Panc1 (cell line): ENCODE results near the gene CDH15. TPM values are rescaled to one million over a fixed set of nuclear protein-coding genes. Genes with fewer than 3 reads are reported as not detected.

ENCODE experiments used
- ATAC-seq: fragments of 200-7000 bp; cut with Tn5 transposase; 2 replicates; pipeline ENCODE4 v1.9.1; 2020; ENCODE audit warnings: mild to moderate bottlenecking, moderate library complexity
- BruUV-seq: library from RNA; stranded (reverse); fragments of 400-500 nt; replicated peaks from 2 replicates; lab custom pipeline; 2021; lab: Mats Ljungman, UMichigan
- CTCF ChIA-PET: fragments of 300-600 bp; sonication (Branson Sonifier 250); formaldehyde crosslinking; loops from one replicate; lab custom pipeline; 2022; ENCODE audit warnings: antibody characterized with exemption; lab: Charles Lee
- POLR2A ChIA-PET: fragments of 300-600 bp; sonication (Branson Sonifier 250); formaldehyde crosslinking; loops from one replicate; lab custom pipeline; 2022; ENCODE audit warnings: antibody characterized with exemption; lab: Charles Lee
- DNase-seq: peaks from one replicate; pipeline ENCODE4 v3.0.0-alpha.2; 2010; ENCODE audit warnings: low read depth, low spot score
- H3K27ac ChIP-seq: 2 replicates; pipeline ENCODE4 v1.5.1; 2011; ENCODE audit warnings: mild to moderate bottlenecking, low read length, inconsistent platforms
- H3K27me3 ChIP-seq: fragments of 200-500 bp; sonication (Bioruptor generic); 2 replicates; pipeline ENCODE4 v1.6.0; 2014; ENCODE audit warnings: low read length, inconsistent platforms; ENCODE audit not compliant: control insufficient read depth, insufficient read depth
- H3K36me3 ChIP-seq: fragments of 200-500 bp; sonication (Bioruptor generic); 2 replicates; pipeline ENCODE4 v1.5.1; 2014; ENCODE audit warnings: inconsistent platforms, mild to moderate bottlenecking, low read length, moderate library complexity; ENCODE audit not compliant: control insufficient read depth, insufficient read depth
- H3K4me1 ChIP-seq: 2 replicates; pipeline ENCODE4 v1.5.1; 2011; ENCODE audit warnings: inconsistent platforms, mild to moderate bottlenecking, low read length, moderate library complexity; ENCODE audit not compliant: control insufficient read depth, insufficient read depth
- H3K4me3 ChIP-seq, 2 experiments: 2 replicates each; pipeline ENCODE4 v1.5.1; 2011 to 2012; ENCODE audit warnings: low read depth in 2 of 2, low read length in 2 of 2, mild to moderate bottlenecking in 2 of 2, inconsistent platforms in 1 of 2, moderate library complexity in 1 of 2
- H3K9me3 ChIP-seq: fragments of 200-500 bp; sonication (Bioruptor generic); 2 replicates; pipeline ENCODE4 v1.5.1; 2014; ENCODE audit warnings: low read depth, mild to moderate bottlenecking, inconsistent platforms, low read length, moderate library complexity; ENCODE audit not compliant: control insufficient read depth, insufficient read depth
- CTCF ChIP-seq: fragments of 450-650 bp; IDR thresholded peaks from 2 replicates; pipeline ENCODE4 v1.5.1; 2017; ENCODE audit warnings: mild to moderate bottlenecking
- POLR2AphosphoS5 ChIP-seq: IDR thresholded peaks from 2 replicates; pipeline ENCODE4 v1.6.1; 2012; ENCODE audit warnings: mild to moderate bottlenecking, low read depth, low read length, moderate library complexity
- REST ChIP-seq, 2 experiments: IDR thresholded peaks; 2 replicates each; pipeline ENCODE4 v1.6.1; 2011 to 2012; ENCODE audit warnings: low read depth in 2 of 2, control low read depth in 1 of 2, low read length in 1 of 2, mild to moderate bottlenecking in 1 of 2, moderate library complexity in 1 of 2; ENCODE audit not compliant: insufficient read depth in 1 of 2
- SIN3A ChIP-seq: IDR thresholded peaks from 2 replicates; pipeline ENCODE4 v1.6.1; 2012; ENCODE audit warnings: low read depth, mild to moderate bottlenecking, low read length, moderate library complexity, borderline replicate concordance; ENCODE audit not compliant: insufficient read depth
- TCF7L2 ChIP-seq: IDR thresholded peaks from 2 replicates; pipeline ENCODE4 v1.6.1; 2011; ENCODE audit warnings: mild to moderate bottlenecking, low read depth, low read length, inconsistent platforms
- in situ Hi-C: cut with HindIII; loops from 2 replicates; pipeline ENCODE4 v1.10.0; 2016; ENCODE audit warnings: low sequenced_read_pairs, low pct_unique_long_range_greater_than_20kb
- intact Hi-C: fragments of 100-400 bp; cut with micrococcal nuclease; formaldehyde crosslinking; loops from one replicate; pipeline ENCODE4 v1.10.0; 2022; ENCODE audit not compliant: unreplicated experiment
- total RNA-seq: library from RNA; stranded (reverse); gene quantifications from one replicate; pipeline ENCODE4 v1.2.1, GENCODE V29; 2021; ENCODE audit not compliant: unreplicated experiment

Gene CDH15
- total RNA-seq, 1 experiment from 2014 or later: 0.51 TPM

GRCh38 chr16:89140981-89141883 is 30.3 kb upstream of the CDH15 start:
- Histone ChIP-seq H3K4me3 (no peak overlapping the region), H3K27ac (no peak overlapping the region), H3K9me3 (no peaks in the 10 kb centered on the region), H3K36me3 (no peaks in the 10 kb centered on the region), H3K4me1 (no peaks in the 10 kb centered on the region), H3K27me3 (no peaks in the 10 kb centered on the region)
- intact Hi-C loops: no loop called here
- ChIA-PET POLR2A (no interaction called here), CTCF (no interaction called here)
- in situ Hi-C loops: no loop called here
- DNase-seq (no peak), ATAC-seq (no peak)
- no peak for TF ChIP-seq SIN3A
- TF ChIP-seq REST (IDR thresholded peaks at IDR 0.05; ENCODE audit: insufficient read depth in 1 of 2, low read depth in 2 of 2, low read length in 1 of 2): no peak
- BruUV-seq: TSS peak; percentile 47

- H3K27ac ChIP-seq: no peak overlapping the region
- TF ChIP-seq POLR2AphosphoS5: no peak
- TF ChIP-seq SIN3A: no peak
- TF ChIP-seq CTCF: no peak
- TF ChIP-seq REST (IDR thresholded peaks at IDR 0.05; ENCODE audit: insufficient read depth in 1 of 2, low read depth in 2 of 2, low read length in 1 of 2): no peak
- no peak for TF ChIP-seq TCF7L2
- POLR2A ChIA-PET: no interaction called here
- no peaks in the 10 kb centered on the region for H3K9me3 ChIP-seq
- no peaks in the 10 kb centered on the region for H3K36me3 ChIP-seq
- H3K4me1 ChIP-seq: no peaks in the 10 kb centered on the region
- in situ Hi-C loops: no loop called here
- ATAC-seq (no peak), DNase-seq (no peak)
- no peak overlapping the region for H3K4me3 ChIP-seq
- H3K27me3 ChIP-seq: no peaks in the 10 kb centered on the region
- intact Hi-C loops: no loop called here
- CTCF ChIA-PET: no interaction called here
- BruUV-seq: no TSS peak
Measured at GRCh38 chr16:89141884-89142267, 29.7 kb upstream of the CDH15 start.
